Kidney epithelial cell (primary cell): ENCODE measurements around the gene ABCC5. TPM values are rescaled to one million over a fixed set of nuclear protein-coding genes. Genes with fewer than 3 reads are reported as not detected.
A peak's percentile ranks its signal among the peaks of the same experiment; 100 is the strongest.
"Not testable (repeated sequence)": the region's sequence is repeated elsewhere in the genome, so short reads cannot be mapped to it uniquely, and the experiment has no call there.

Experiments used
- DNase-seq: peaks from one replicate; pipeline ENCODE4 v3.0.0-alpha.2; 2010; ENCODE audit warnings: low read depth
- H3K27me3 ChIP-seq: 2 replicates; pipeline ENCODE4 v1.6.0; 2011; ENCODE audit warnings: low read length; ENCODE audit not compliant: control insufficient read depth, insufficient read depth
- H3K36me3 ChIP-seq: 2 replicates; pipeline ENCODE4 v1.5.1; 2011; ENCODE audit warnings: low read length; ENCODE audit not compliant: control insufficient read depth, insufficient read depth
- H3K4me3 ChIP-seq: 2 replicates; pipeline ENCODE4 v1.5.1; 2011; ENCODE audit warnings: low read depth, mild to moderate bottlenecking, control low read depth, low read length
- total RNA-seq: library from RNA; depleted of rRNA; stranded (reverse); fragments of >200 nt; gene quantifications from 2 replicates; pipeline ENCODE4 v1.2.3, GENCODE V29; 2015
- TF ChIP-seq, protein P1 (sequence below): IDR thresholded peaks from 2 replicates; pipeline ENCODE4 v1.5.1; 2011; ENCODE audit warnings: mild to moderate bottlenecking, moderate library complexity, low read length, control low read depth, inconsistent platforms; ENCODE audit not compliant: insufficient read depth, poor library complexity, severe bottlenecking

ABCC5 gene
- total RNA-seq, 1 donor from 2014 or later: 9.1 TPM

DNA sequence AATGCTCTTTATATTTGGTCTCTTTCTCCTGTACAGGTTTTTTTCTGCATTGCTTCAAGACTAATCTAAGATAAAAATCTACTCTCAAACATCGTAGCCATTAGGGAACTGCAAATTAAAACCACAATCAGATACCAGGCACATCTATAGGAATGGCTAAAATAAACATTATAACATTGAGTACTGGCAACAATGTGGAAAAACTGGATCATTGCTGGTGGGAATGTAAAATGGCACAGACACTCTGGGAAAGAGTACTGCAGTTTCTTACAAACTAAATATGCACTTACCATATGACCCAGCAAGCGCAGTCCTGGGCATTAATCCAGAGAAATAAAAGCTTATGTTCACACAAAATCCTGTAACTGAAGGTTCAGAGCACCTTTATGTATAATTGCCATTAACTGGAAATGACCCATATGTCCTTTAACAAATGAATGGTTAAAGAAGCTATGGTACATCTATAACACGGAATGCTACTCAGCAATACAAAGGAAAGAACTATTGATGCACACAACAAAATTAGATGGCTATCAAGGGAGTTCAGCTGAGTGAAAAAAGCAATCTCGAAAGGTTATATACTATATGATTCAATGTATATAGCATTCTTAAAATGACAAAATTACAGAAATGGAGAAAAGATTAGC is 6.3 kb downstream of the ABCC5 start:
- TF ChIP-seq, protein P1, sequence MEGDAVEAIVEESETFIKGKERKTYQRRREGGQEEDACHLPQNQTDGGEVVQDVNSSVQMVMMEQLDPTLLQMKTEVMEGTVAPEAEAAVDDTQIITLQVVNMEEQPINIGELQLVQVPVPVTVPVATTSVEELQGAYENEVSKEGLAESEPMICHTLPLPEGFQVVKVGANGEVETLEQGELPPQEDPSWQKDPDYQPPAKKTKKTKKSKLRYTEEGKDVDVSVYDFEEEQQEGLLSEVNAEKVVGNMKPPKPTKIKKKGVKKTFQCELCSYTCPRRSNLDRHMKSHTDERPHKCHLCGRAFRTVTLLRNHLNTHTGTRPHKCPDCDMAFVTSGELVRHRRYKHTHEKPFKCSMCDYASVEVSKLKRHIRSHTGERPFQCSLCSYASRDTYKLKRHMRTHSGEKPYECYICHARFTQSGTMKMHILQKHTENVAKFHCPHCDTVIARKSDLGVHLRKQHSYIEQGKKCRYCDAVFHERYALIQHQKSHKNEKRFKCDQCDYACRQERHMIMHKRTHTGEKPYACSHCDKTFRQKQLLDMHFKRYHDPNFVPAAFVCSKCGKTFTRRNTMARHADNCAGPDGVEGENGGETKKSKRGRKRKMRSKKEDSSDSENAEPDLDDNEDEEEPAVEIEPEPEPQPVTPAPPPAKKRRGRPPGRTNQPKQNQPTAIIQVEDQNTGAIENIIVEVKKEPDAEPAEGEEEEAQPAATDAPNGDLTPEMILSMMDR: no peak
- DNase-seq: no peak
- Histone ChIP-seq H3K4me3 (no peak overlapping the region), H3K27me3 (no peaks in the 10 kb centered on the region), H3K36me3 (no peaks in the 10 kb centered on the region)

DNA sequence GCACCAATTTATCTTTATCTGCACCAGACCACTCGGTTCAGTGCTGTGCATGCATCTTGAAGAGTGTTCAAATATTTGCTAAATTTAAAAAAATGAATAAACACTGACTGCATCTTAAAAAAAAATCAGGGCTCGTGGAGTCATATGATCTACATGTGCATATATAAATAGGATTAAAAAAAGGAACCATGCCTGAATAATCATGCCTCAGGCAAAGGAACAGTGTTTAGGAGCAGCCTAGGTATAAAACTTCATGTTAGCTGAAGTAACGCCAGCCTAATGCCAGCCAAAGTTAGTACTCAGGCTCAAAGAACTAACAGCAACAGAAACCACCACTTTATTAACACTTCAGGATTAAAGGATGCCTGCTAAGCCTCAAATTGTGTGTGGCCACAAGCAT is 9.5 kb downstream of the ABCC5 start:
- no peak for DNase-seq
- TF ChIP-seq, protein P1: no peak

DNA sequence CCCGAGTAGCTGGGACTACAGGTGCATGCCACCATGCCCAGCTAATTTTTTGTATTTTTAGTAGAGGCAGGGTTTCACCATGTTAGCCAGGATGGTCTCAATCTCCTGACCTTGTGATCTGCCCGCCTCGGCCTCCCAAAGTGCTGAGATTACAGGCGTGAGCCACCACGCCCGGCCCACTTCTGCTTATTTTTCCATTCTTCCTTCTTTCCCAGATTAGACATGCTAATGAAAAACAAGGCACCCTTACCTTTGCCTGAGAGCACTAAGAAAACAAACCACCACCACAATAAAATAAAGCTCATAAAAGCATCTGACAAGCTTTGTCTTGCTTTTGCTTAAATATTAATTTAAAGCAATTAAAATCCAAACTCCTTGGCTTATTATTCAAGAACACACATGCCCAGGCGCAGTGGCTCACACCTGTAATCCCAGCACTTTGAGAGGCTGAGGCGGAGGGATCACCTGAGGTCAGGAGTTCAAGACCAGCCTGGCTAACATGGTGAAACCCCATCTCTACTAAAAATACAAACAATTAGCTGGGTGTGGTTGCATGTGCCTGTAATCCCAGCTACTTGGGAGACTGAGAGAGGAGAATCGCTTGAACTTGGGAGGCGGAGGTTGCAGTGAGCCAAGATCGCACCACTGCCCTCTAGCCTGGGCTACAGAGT is 10.4 kb downstream of the ABCC5 start:
- not testable (repeated sequence) for DNase-seq, H3K36me3 ChIP-seq, H3K4me3 ChIP-seq, H3K27me3 ChIP-seq

More for the DNA sequence above, 9.5 kb downstream of the ABCC5 start:
- Histone ChIP-seq H3K4me3 (no peak overlapping the region), H3K27me3 (no peaks in the 10 kb centered on the region), H3K36me3 (no peaks in the 10 kb centered on the region)

DNA sequence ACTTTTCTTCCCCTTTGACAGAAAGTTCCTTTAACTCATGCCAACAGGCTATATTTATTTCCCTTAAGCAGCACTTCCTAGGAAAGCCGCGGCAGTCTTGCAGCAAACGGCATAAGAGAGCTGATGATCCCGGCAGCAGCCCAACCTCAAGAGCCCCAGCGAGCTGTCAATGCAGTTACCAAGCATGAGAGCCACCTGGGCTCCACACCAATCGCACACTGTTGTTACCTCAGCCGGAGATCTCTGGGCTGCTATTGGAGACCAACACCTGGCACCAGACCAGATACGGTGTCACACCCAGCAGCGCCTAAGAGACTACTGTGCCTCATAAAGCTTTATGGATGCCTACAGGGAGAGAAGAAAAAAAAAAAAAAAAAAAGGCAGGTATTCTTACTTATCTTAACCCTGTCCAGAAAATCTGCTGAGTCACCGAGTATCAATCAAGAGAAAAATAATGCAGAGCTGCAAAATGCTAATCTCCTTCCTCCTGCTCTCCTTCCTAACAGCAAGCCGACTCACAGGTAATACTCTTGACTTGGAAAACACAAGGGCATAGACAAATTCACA is 11.7 kb downstream of the ABCC5 start:
- Histone ChIP-seq H3K36me3 (no peaks in the 10 kb centered on the region), H3K27me3 (no peaks in the 10 kb centered on the region), H3K4me3 (no peak overlapping the region)
- TF ChIP-seq, protein P1: no peak
- DNase-seq: peak; percentile 67

DNA sequence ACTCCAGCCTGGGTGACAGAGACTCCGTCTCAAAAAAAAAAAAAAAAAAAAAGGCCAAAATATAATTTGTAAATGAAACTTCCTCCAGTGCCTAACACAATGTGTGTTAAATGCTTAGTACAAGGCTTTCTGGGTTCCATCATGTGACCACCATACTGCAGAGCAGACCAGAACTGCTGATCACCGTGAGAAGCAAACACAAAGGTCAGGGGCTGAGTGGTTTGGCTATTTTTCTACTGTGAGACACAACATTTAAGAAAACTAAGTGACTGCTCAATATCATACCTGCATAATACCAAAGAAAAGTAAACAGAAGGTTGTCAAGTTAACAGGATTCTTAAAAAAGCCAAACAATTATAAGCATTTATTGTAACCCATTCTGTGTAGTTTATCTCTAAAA is 13.2 kb downstream of the ABCC5 start:
- DNase-seq: no peak
- no peaks in the 10 kb centered on the region for H3K36me3 ChIP-seq
- no peak overlapping the region for H3K4me3 ChIP-seq
- H3K27me3 ChIP-seq: no peaks in the 10 kb centered on the region
- TF ChIP-seq, protein P1: no peak

DNA sequence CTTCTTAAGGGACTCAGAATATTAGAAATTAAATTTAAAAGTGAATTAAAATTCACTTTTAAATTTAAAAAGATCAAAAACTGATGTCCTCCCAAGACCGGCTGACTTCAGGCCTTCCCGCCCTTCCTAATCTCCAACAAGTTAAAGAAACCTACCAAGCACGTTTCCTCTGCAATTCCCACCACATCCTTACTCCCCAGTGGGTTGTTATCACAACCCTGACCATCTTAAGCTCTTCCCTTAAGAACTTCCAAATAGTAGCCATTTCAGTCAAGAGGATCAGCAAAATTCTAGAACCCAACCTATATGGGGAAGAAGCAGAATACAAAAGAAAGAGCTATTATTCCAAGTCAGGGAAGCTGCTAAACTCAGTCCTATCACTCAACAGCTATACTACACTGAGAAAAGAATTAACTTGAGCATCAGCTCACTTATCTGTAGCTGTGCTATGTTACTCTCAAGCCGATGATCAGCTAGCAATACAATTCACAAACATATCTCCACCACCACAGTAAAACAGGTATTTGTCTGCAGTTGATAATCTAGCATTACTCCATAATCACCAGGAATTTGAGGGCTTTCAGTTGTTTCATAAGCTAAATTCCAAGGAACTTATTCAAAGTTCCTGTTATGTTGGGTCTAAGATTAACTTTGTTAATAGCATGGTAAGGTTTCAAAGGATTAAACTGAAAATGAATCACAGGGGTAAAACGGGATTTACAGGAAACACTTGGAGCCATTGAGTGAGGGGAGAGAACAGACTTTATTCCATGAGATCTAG is 14.3 kb downstream of the ABCC5 start:
- peak; percentile 49 for DNase-seq
- H3K4me3 ChIP-seq: no peak overlapping the region
- TF ChIP-seq, protein P1: no peak
- no peaks in the 10 kb centered on the region for H3K27me3 ChIP-seq
- H3K36me3 ChIP-seq: no peaks in the 10 kb centered on the region
